Loucy (cell line): ENCODE measurements around the gene SPC24.

Experiments used
- H2AFZ ChIP-seq: fragments of 200-600 bp; sonication (generic); 2 replicates; pipeline ENCODE4 v1.6.0; 2016; ENCODE audit warnings: antibody characterized with exemption, mild to moderate bottlenecking, low read length, moderate library complexity
- H3F3A ChIP-seq: fragments of 200-600 bp; 2 replicates; pipeline ENCODE4 v1.6.0; 2016; ENCODE audit warnings: antibody characterized with exemption, low read depth, mild to moderate bottlenecking
- H3K27me3 ChIP-seq: fragments of 200-600 bp; sonication (generic); 2 replicates; pipeline ENCODE4 v1.6.1; 2014; ENCODE audit warnings: low read length, mild to moderate bottlenecking; ENCODE audit not compliant: insufficient read depth, poor library complexity, severe bottlenecking
- H3K36me3 ChIP-seq: fragments of 200-600 bp; sonication (generic); 2 replicates; pipeline ENCODE4 v1.6.1; 2016; ENCODE audit warnings: low read length; ENCODE audit not compliant: insufficient read depth
- H3K4me1 ChIP-seq: fragments of 200-600 bp; sonication (generic); 2 replicates; pipeline ENCODE4 v1.5.1; 2014; ENCODE audit warnings: low read length, mild to moderate bottlenecking; ENCODE audit not compliant: insufficient read depth, poor library complexity, severe bottlenecking
- H3K4me2 ChIP-seq: fragments of 200-600 bp; sonication (generic); 2 replicates; pipeline ENCODE4 v1.6.0; 2014; ENCODE audit warnings: antibody characterized with exemption, low read length, low read depth, mild to moderate bottlenecking; ENCODE audit not compliant: poor library complexity, severe bottlenecking
- H3K4me3 ChIP-seq: fragments of 200-600 bp; sonication (generic); 2 replicates; pipeline ENCODE4 v1.5.1; 2014; ENCODE audit warnings: low read length, mild to moderate bottlenecking, mixed read lengths; ENCODE audit not compliant: poor library complexity, severe bottlenecking
- H3K79me2 ChIP-seq: fragments of 200-600 bp; sonication (generic); 2 replicates; pipeline ENCODE4 v1.6.1; 2014; ENCODE audit warnings: low read length; ENCODE audit not compliant: insufficient read depth
- H3K9ac ChIP-seq: fragments of 200-600 bp; sonication (generic); 2 replicates; pipeline ENCODE4 v1.6.0; 2014; ENCODE audit warnings: mild to moderate bottlenecking, low read depth, low read length, moderate library complexity; ENCODE audit not compliant: poor library complexity, severe bottlenecking
- H3K9me2 ChIP-seq: fragments of 200-600 bp; sonication (generic); replicated peaks from 2 replicates; pipeline ENCODE4 v1.6.1; 2016; ENCODE audit warnings: low read depth, low read length, mixed read lengths
- H3K9me3 ChIP-seq: fragments of 200-600 bp; sonication (generic); 2 replicates; pipeline ENCODE4 v1.6.1; 2014; ENCODE audit warnings: mild to moderate bottlenecking, antibody characterized with exemption, low read length, low read depth; ENCODE audit not compliant: insufficient read depth
- H4K20me1 ChIP-seq: fragments of 200-600 bp; sonication (generic); 2 replicates; pipeline ENCODE4 v1.6.0; 2014; ENCODE audit warnings: antibody characterized with exemption, low read length, mild to moderate bottlenecking; ENCODE audit not compliant: insufficient read depth, poor library complexity, severe bottlenecking
- CTCF ChIP-seq: fragments of 200-600 bp; sonication (generic); conservative IDR thresholded peaks from 2 replicates; pipeline ENCODE4 v1.5.1; 2014; ENCODE audit warnings: mild to moderate bottlenecking, antibody characterized with exemption, low read length
- EZH2phosphoT487 ChIP-seq: fragments of 200-600 bp; IDR thresholded peaks from 2 replicates; pipeline ENCODE4 v1.6.1; 2018; ENCODE audit warnings: antibody characterized with exemption, mild to moderate bottlenecking, moderate library complexity, borderline replicate concordance

The SPC24 gene

DNA sequence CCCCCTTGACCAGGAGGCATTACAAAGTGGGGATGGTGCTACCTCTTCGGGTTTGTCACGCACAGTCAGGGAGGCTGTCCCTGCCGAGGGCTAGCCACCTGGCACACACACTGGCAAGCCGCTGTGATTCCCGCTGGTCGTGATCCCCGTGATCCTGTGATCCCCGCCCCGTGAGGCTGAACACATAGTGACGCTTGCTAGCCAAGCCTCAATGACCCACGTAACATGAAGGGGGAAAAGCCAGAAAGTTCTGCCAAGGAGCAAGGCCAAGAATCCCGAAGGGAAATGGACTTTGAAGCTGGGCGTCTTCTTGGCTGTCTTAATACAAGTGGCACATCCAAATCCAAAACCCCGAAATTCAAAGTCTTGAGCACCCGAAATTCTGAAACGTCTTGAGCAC, 52.6 kb downstream of the SPC24 start:
- H3K9me3 ChIP-seq: no peaks in the 10 kb centered on the region
- no peak overlapping the region for H3K4me3 ChIP-seq
- H3F3A ChIP-seq: no peaks in the 10 kb centered on the region
- H3K27me3 ChIP-seq: no peaks in the 10 kb centered on the region
- TF ChIP-seq CTCF (no peak), EZH2phosphoT487 (no peak)
- peaks cover 6% of the 10 kb centered on the region for H3K4me1 ChIP-seq
- H3K79me2 ChIP-seq: peaks cover 76% of the 10 kb centered on the region
- H3K9me2 ChIP-seq: no peaks in the 10 kb centered on the region
- peaks cover 76% of the 10 kb centered on the region for H4K20me1 ChIP-seq
- no peak overlapping the region for H3K9ac ChIP-seq
- H3K36me3 ChIP-seq: peaks cover 87% of the 10 kb centered on the region
- no peak overlapping the region for H3K4me2 ChIP-seq
- no peak overlapping the region for H2AFZ ChIP-seq

GRCh38 chr19:11101057-11101456, 54.5 kb downstream of the SPC24 start:
- Histone ChIP-seq H3K4me3 (no peak overlapping the region), H2AFZ (no peak overlapping the region), H3K9me2 (no peaks in the 10 kb centered on the region), H3F3A (0 out of 2 replicates have a peak, but pooled peaks cover 3% of the 10 kb centered on the region), H3K36me3 (peaks cover 82% of the 10 kb centered on the region), H3K4me2 (no peak overlapping the region), H3K79me2 (peaks cover 89% of the 10 kb centered on the region), H3K27me3 (no peaks in the 10 kb centered on the region), H3K4me1 (peaks cover 20% of the 10 kb centered on the region), H3K9ac (no peak overlapping the region), H4K20me1 (peaks cover 81% of the 10 kb centered on the region), H3K9me3 (no peaks in the 10 kb centered on the region)
- no peak for TF ChIP-seq EZH2phosphoT487
- TF ChIP-seq CTCF: no peak

DNA sequence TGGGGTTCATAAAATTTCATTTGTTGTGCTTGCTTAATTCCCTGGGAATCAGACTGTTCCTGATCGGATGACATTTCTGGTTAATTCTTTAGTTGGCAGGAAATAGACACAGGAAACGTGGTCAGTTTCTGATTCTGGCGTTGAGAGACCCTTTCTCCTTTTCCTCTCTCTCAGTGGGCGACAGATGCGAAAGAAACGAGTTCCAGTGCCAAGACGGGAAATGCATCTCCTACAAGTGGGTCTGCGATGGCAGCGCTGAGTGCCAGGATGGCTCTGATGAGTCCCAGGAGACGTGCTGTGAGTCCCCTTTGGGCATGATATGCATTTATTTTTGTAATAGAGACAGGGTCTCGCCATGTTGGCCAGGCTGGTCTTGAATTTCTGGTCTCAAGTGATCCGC, 55.5 kb downstream of the SPC24 start:
- Histone ChIP-seq H3K79me2 (peaks cover 90% of the 10 kb centered on the region), H2AFZ (no peak overlapping the region), H3K9ac (no peak overlapping the region), H3K4me3 (no peak overlapping the region), H3K4me1 (peaks cover 31% of the 10 kb centered on the region), H3K9me3 (no peaks in the 10 kb centered on the region), H3K4me2 (no peak overlapping the region), H3K36me3 (peaks cover 78% of the 10 kb centered on the region), H3K9me2 (no peaks in the 10 kb centered on the region), H3K27me3 (no peaks in the 10 kb centered on the region), H3F3A (0 out of 2 replicates have a peak, but pooled peaks cover 7% of the 10 kb centered on the region), H4K20me1 (peaks cover 82% of the 10 kb centered on the region)
- TF ChIP-seq CTCF (no peak), EZH2phosphoT487 (no peak)
